KMS-11 (cell line): ENCODE results near the gene FAM32A.

Experiments used
- H2AFZ ChIP-seq: fragments of 200-600 bp; sonication (generic); 2 replicates; pipeline ENCODE4 v1.6.1; 2016; ENCODE audit warnings: antibody characterized with exemption, mixed run types, low read depth
- H3K27ac ChIP-seq: fragments of 200-600 bp; sonication (generic); 2 replicates; pipeline ENCODE4 v1.6.1; 2016; ENCODE audit warnings: mild to moderate bottlenecking, mixed run types
- H3K27me3 ChIP-seq: fragments of 200-600 bp; sonication (generic); 2 replicates; pipeline ENCODE4 v1.6.1; 2017; ENCODE audit warnings: mild to moderate bottlenecking, low read depth, mixed run types, moderate library complexity; ENCODE audit not compliant: insufficient read depth
- H3K36me3 ChIP-seq: fragments of 200-600 bp; sonication (generic); 2 replicates; pipeline ENCODE4 v1.6.1; 2017; ENCODE audit warnings: mild to moderate bottlenecking, mixed run types; ENCODE audit not compliant: insufficient read depth
- H3K4me1 ChIP-seq: fragments of 200-600 bp; sonication (generic); 2 replicates; pipeline ENCODE4 v1.6.1; 2016; ENCODE audit warnings: mild to moderate bottlenecking, low read depth, mixed run types; ENCODE audit not compliant: poor library complexity, severe bottlenecking
- H3K4me2 ChIP-seq: fragments of 200-600 bp; sonication (generic); 2 replicates; pipeline ENCODE4 v1.7.0; 2016; ENCODE audit warnings: mild to moderate bottlenecking, mixed run types
- H3K4me3 ChIP-seq: fragments of 200-600 bp; sonication (generic); IDR thresholded peaks from 2 replicates; pipeline ENCODE4 v1.6.1; 2017; ENCODE audit warnings: low read depth, low read length, mixed read lengths; ENCODE audit not compliant: insufficient read depth
- H3K79me2 ChIP-seq: fragments of 200-600 bp; sonication (generic); 2 replicates; pipeline ENCODE4 v1.6.1; 2016; ENCODE audit warnings: low read depth, mixed run types; ENCODE audit not compliant: insufficient read depth
- H3K9ac ChIP-seq: fragments of 200-600 bp; sonication (generic); 2 replicates; pipeline ENCODE4 v1.6.1; 2016; ENCODE audit warnings: mild to moderate bottlenecking, mixed run types
- H4K20me1 ChIP-seq: fragments of 200-600 bp; sonication (generic); 2 replicates; pipeline ENCODE4 v1.6.1; 2016; ENCODE audit warnings: mild to moderate bottlenecking, mixed run types; ENCODE audit not compliant: insufficient read depth
- CTCF ChIP-seq: fragments of 200-600 bp; sonication (generic); conservative IDR thresholded peaks from 2 replicates; pipeline ENCODE4 v1.6.1; 2017; ENCODE audit warnings: low read depth, mild to moderate bottlenecking, antibody characterized with exemption, low read length, moderate library complexity, mixed read lengths

Gene FAM32A

GRCh38 chr19:16199275-16199932, 14.2 kb downstream of the FAM32A start:
- Histone ChIP-seq H2AFZ (no peak overlapping the region), H3K4me3 (no peak overlapping the region), H3K27ac (no peak overlapping the region), H3K9ac (no peak overlapping the region), H3K27me3 (no peaks in the 10 kb centered on the region), H3K79me2 (peaks cover 15% of the 10 kb centered on the region), H4K20me1 (no peaks in the 10 kb centered on the region), H3K4me2 (no peak overlapping the region; the same call in 1 of the 2 replicates), H3K36me3 (no peaks in the 10 kb centered on the region), H3K4me1 (peaks cover 37% of the 10 kb centered on the region)
- no peak for TF ChIP-seq CTCF

- Histone ChIP-seq H3K27ac (no peak overlapping the region), H4K20me1 (no peaks in the 10 kb centered on the region), H3K27me3 (no peaks in the 10 kb centered on the region), H3K4me1 (peaks cover 37% of the 10 kb centered on the region), H3K79me2 (peaks cover 15% of the 10 kb centered on the region), H2AFZ (no peak overlapping the region), H3K4me3 (no peak overlapping the region), H3K36me3 (no peaks in the 10 kb centered on the region), H3K4me2 (no peak overlapping the region), H3K9ac (no peak overlapping the region)
- TF ChIP-seq CTCF: no peak
These were observed 15.1 kb downstream of the FAM32A start for GRCh38 chr19:16200038-16201010.

DNA sequence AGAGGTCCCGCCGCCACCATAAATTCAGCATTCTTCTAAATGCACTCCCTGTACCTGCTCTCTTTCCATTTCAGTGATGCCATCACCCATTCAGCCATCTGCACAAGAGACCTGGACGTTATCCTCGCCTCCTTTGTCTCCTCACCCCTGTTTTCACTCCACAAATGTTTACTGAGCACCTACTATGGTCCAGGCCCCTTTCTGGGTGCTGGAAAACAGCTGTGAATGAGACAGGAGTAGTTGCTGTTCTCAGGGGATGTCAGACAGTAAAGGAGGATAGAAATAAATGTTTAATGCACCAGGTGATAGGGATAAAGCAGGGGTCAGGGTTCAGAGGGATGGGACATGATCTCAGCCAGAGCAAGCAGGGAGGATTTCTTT, 15.8 kb downstream of the FAM32A start:
- TF ChIP-seq CTCF: no peak
- no peaks in the 10 kb centered on the region for H4K20me1 ChIP-seq
- H3K9ac ChIP-seq: no peak overlapping the region
- peaks cover 37% of the 10 kb centered on the region for H3K4me1 ChIP-seq
- H3K36me3 ChIP-seq: no peaks in the 10 kb centered on the region
- H3K27me3 ChIP-seq: no peaks in the 10 kb centered on the region
- no peak overlapping the region for H3K4me2 ChIP-seq
- H3K79me2 ChIP-seq: peaks cover 15% of the 10 kb centered on the region
- H2AFZ ChIP-seq: no peak overlapping the region
- no peak overlapping the region for H3K4me3 ChIP-seq
- H3K27ac ChIP-seq: no peak overlapping the region

- no peaks in the 10 kb centered on the region for H4K20me1 ChIP-seq
- H3K79me2 ChIP-seq: peaks cover 15% of the 10 kb centered on the region
- no peak overlapping the region for H3K27ac ChIP-seq
- H3K4me1 ChIP-seq: peaks cover 24% of the 10 kb centered on the region
- no peak overlapping the region for H3K9ac ChIP-seq
- no peak for TF ChIP-seq CTCF
- H3K27me3 ChIP-seq: no peaks in the 10 kb centered on the region
- no peaks in the 10 kb centered on the region for H3K36me3 ChIP-seq
- H3K4me2 ChIP-seq: no peak overlapping the region; the same call in 1 of the 2 replicates
- H2AFZ ChIP-seq: no peak overlapping the region
- H3K4me3 ChIP-seq: no peak overlapping the region
These were observed 17.4 kb downstream of the FAM32A start for GRCh38 chr19:16202320-16203255.
